ENCODE data around the gene ETS2.

- TF ChIP-seq NFIC (IDR thresholded peaks at IDR 0.05) (no peak), REST (IDR thresholded peaks at IDR 0.05; ENCODE audit: low read depth) (no peak), CEBPB (IDR thresholded peaks at IDR 0.05) (no peak), TAF1 (IDR thresholded peaks at IDR 0.05; ENCODE audit: low read depth) (no peak), CREB1 (IDR thresholded peaks at IDR 0.05; ENCODE audit: low read depth) (no peak), TCF12 (IDR thresholded peaks at IDR 0.05; ENCODE audit: low read depth) (no peak), MAX (IDR thresholded peaks at IDR 0.05) (no peak), FOXM1 (IDR thresholded peaks at IDR 0.05; ENCODE audit: borderline replicate concordance, low read depth) (no peak)
These were observed 33.0 kb downstream of the ETS2 start for GRCh38 chr21:38838598-38839327.

Data from Ishikawa (cell line).